HG03342 (cell line): Measurements from ENCODE around the gene RUNDC1.
A peak's percentile ranks its signal among the peaks of the same experiment; 100 is the strongest.

Experiments used
- ATAC-seq: cut with Tn5 transposase; IDR thresholded peaks from one replicate; pipeline ENCODE4 v1.9.1; 2021; ENCODE audit warnings: mild to moderate bottlenecking, moderate library complexity; ENCODE audit not compliant: unreplicated experiment

RUNDC1 gene

GRCh38 chr17:43016216-43016615 lies 35.9 kb downstream of the RUNDC1 start:
- ATAC-seq: no peak

- ATAC-seq: no peak
Measured at GRCh38 chr17:43018008-43018853, 37.9 kb downstream of the RUNDC1 start.

GRCh38 chr17:43018932-43019331 lies 38.6 kb downstream of the RUNDC1 start:
- no peak for ATAC-seq

- no peak for ATAC-seq
Measured at GRCh38 chr17:43019418-43019817, 39.1 kb downstream of the RUNDC1 start.

GRCh38 chr17:43020030-43020621 lies 39.8 kb downstream of the RUNDC1 start:
- ATAC-seq: no peak

- no peak for ATAC-seq
Measured at GRCh38 chr17:43020789-43021740, 40.7 kb downstream of the RUNDC1 start.

GRCh38 chr17:43021741-43022512 lies 41.6 kb downstream of the RUNDC1 start, which contains the start of gene VAT1:
TSS of gene VAT1 (minus strand) at chr17:43022385. CDS start at chr17:43022322, 63 bp downstream.
- ATAC-seq: no peak

GRCh38 chr17:43024407-43025289 lies 44.3 kb downstream of the RUNDC1 start, which contains the start of gene RND2:
TSS of gene RND2 (plus strand) at chr17:43025231. CDS start at chr17:43025348, 117 bp downstream.
- ATAC-seq: peak; percentile 40

GRCh38 chr17:43025290-43025657 lies 44.9 kb downstream of the RUNDC1 start:
- ATAC-seq: no peak

GRCh38 chr17:43025766-43026537 lies 45.6 kb downstream of the RUNDC1 start:
- ATAC-seq: no peak

- no peak for ATAC-seq
Measured at GRCh38 chr17:43026595-43026994, 46.2 kb downstream of the RUNDC1 start.

GRCh38 chr17:43027091-43028032 lies 47.0 kb downstream of the RUNDC1 start:
- ATAC-seq: no peak

GRCh38 chr17:43028221-43028861 lies 48.0 kb downstream of the RUNDC1 start:
- no peak for ATAC-seq

GRCh38 chr17:43030137-43030767 lies 49.9 kb downstream of the RUNDC1 start:
- ATAC-seq: no peak

GRCh38 chr17:43031666-43032065 lies 51.3 kb downstream of the RUNDC1 start:
- ATAC-seq: no peak
